ENCODE data around the gene FKBP15. TPM values are rescaled to one million over a fixed set of nuclear protein-coding genes. Genes with fewer than 3 reads are reported as not detected.

FKBP15 gene
- total and polyA plus RNA-seq, 2 of the 13 experiments (the other 11 are each of a cell fraction or from before 2014, with no cell fraction given): 12.3 to 18.6 TPM

DNA sequence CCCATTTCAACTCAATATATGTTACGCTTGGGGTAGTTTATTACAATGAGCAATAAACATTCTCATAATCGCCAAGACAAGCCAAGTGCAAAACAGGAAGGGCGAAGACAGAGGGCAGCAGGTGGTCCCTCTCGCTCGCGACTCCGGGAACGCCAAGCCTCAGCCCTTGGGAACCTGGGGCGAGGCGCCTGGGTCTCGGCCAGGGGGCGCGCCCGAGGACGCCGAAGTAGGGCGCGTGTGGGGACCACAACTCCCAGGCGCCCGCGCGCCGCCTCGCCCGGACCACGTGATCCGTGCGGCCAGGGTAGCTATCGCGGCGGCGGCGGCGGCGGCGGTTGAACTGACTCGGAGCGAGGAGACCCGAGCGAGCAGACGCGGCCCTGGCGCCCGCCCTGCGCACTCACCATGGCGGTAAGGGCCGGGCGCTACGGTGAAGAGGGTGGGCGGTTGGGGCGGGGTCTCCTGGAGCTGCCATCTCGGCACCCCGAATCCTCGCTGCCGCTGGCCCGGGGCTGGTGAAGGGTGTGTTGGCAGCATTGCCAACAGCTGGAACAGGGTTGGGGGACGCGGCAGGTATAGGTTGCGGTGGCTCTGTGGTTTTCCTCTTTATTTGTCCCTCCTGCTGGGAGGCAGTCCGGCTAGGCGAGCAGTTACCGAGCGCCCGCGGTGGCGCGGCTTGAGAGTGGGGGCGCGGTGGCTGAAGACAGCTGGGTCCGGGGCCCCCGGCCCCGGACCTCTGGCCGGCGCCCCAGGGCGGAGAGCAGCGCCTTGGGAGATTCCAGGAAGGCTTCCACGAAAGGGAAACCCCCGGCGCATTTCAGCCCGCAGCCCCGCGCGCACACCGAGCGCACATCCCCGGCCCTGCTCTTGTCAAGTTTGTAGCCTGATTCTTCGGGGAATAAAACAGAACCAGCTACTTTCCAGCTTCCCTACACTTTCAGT is 70.1 kb downstream of the FKBP15 start, which contains the start of gene SLC31A2 (continued):
- TF ChIP-seq, protein P1, sequence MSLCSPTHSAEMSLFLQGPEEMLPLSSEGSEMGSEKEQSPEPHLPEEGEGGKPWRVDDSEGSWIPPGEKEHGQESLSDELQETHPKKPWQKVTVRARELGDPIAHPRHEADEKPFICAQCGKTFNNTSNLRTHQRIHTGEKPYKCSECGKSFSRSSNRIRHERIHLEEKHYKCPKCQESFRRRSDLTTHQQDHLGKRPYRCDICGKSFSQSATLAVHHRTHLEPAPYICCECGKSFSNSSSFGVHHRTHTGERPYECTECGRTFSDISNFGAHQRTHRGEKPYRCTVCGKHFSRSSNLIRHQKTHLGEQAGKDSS (CRISPR knock-in tag; IDR thresholded peaks at IDR 0.05; ENCODE audit: borderline replicate concordance, low read depth): no peak; the same call in 1 of the 2 replicates
- TF ChIP-seq TBP (CRISPR knock-in tag; IDR thresholded peaks at IDR 0.05) (no peak), BRD4 (CRISPR knock-in tag; IDR thresholded peaks at IDR 0.05) (peak; percentile 76; the same call in 1 of the 2 replicates), HOXA3 (CRISPR knock-in tag; IDR thresholded peaks at IDR 0.05) (peak; percentile 73), ZNF589 (CRISPR knock-in tag; conservative IDR thresholded peaks at IDR 0.05) (no peak), RBAK (CRISPR knock-in tag; IDR thresholded peaks at IDR 0.05) (no peak), THAP11 (CRISPR knock-in tag; IDR thresholded peaks at IDR 0.05) (peak; percentile 99), SMAD1 (CRISPR knock-in tag; IDR thresholded peaks at IDR 0.05; ENCODE audit: borderline replicate concordance, low read depth) (no peak), RBFOX2 (IDR thresholded peaks at IDR 0.05; ENCODE audit: low read depth, low read length) (peak; percentile 84), RORA (CRISPR knock-in tag; IDR thresholded peaks at IDR 0.05) (no peak), ZNF143 (CRISPR knock-in tag; IDR thresholded peaks at IDR 0.05) (peak; percentile 95), TCF12 (IDR thresholded peaks at IDR 0.05) (no peak), TCF12 (CRISPR knock-in tag; IDR thresholded peaks at IDR 0.05) (0 out of 2 replicates have a peak, but pooled peaks have one; percentile 24), ZNF550 (CRISPR knock-in tag; IDR thresholded peaks at IDR 0.05; ENCODE audit: borderline replicate concordance) (peak; percentile 65; the same call in 1 of the 2 replicates), KLF16 (CRISPR knock-in tag; IDR thresholded peaks at IDR 0.05) (peak in 1 of 2 experiments; percentile 29; a peak in 1 of 4 replicates), ZSCAN22 (CRISPR knock-in tag; IDR thresholded peaks at IDR 0.05) (no peak), FOXK2 (IDR thresholded peaks at IDR 0.05) (no peak)
- TF ChIP-seq, protein P2, sequence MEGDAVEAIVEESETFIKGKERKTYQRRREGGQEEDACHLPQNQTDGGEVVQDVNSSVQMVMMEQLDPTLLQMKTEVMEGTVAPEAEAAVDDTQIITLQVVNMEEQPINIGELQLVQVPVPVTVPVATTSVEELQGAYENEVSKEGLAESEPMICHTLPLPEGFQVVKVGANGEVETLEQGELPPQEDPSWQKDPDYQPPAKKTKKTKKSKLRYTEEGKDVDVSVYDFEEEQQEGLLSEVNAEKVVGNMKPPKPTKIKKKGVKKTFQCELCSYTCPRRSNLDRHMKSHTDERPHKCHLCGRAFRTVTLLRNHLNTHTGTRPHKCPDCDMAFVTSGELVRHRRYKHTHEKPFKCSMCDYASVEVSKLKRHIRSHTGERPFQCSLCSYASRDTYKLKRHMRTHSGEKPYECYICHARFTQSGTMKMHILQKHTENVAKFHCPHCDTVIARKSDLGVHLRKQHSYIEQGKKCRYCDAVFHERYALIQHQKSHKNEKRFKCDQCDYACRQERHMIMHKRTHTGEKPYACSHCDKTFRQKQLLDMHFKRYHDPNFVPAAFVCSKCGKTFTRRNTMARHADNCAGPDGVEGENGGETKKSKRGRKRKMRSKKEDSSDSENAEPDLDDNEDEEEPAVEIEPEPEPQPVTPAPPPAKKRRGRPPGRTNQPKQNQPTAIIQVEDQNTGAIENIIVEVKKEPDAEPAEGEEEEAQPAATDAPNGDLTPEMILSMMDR (CRISPR knock-in tag; IDR thresholded peaks at IDR 0.05): peak; percentile 79
- TF ChIP-seq, protein P3, sequence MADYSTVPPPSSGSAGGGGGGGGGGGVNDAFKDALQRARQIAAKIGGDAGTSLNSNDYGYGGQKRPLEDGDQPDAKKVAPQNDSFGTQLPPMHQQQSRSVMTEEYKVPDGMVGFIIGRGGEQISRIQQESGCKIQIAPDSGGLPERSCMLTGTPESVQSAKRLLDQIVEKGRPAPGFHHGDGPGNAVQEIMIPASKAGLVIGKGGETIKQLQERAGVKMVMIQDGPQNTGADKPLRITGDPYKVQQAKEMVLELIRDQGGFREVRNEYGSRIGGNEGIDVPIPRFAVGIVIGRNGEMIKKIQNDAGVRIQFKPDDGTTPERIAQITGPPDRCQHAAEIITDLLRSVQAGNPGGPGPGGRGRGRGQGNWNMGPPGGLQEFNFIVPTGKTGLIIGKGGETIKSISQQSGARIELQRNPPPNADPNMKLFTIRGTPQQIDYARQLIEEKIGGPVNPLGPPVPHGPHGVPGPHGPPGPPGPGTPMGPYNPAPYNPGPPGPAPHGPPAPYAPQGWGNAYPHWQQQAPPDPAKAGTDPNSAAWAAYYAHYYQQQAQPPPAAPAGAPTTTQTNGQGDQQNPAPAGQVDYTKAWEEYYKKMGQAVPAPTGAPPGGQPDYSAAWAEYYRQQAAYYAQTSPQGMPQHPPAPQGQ (CRISPR knock-in tag; IDR thresholded peaks at IDR 0.05; ENCODE audit: borderline replicate concordance): no peak
- TF ChIP-seq, protein P4, sequence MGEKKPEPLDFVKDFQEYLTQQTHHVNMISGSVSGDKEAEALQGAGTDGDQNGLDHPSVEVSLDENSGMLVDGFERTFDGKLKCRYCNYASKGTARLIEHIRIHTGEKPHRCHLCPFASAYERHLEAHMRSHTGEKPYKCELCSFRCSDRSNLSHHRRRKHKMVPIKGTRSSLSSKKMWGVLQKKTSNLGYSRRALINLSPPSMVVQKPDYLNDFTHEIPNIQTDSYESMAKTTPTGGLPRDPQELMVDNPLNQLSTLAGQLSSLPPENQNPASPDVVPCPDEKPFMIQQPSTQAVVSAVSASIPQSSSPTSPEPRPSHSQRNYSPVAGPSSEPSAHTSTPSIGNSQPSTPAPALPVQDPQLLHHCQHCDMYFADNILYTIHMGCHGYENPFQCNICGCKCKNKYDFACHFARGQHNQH (CRISPR knock-in tag; IDR thresholded peaks at IDR 0.05): peak; percentile 42; the same call in 1 of the 2 replicates
- TF ChIP-seq, protein P5, sequence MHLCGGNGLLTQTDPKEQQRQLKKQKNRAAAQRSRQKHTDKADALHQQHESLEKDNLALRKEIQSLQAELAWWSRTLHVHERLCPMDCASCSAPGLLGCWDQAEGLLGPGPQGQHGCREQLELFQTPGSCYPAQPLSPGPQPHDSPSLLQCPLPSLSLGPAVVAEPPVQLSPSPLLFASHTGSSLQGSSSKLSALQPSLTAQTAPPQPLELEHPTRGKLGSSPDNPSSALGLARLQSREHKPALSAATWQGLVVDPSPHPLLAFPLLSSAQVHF (CRISPR knock-in tag; IDR thresholded peaks at IDR 0.05): no peak
- TF ChIP-seq, protein P6, sequence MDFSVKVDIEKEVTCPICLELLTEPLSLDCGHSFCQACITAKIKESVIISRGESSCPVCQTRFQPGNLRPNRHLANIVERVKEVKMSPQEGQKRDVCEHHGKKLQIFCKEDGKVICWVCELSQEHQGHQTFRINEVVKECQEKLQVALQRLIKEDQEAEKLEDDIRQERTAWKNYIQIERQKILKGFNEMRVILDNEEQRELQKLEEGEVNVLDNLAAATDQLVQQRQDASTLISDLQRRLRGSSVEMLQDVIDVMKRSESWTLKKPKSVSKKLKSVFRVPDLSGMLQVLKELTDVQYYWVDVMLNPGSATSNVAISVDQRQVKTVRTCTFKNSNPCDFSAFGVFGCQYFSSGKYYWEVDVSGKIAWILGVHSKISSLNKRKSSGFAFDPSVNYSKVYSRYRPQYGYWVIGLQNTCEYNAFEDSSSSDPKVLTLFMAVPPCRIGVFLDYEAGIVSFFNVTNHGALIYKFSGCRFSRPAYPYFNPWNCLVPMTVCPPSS (IDR thresholded peaks at IDR 0.05): no peak

Data from HepG2 (cell line).